WTC11 (cell line): ENCODE results near the gene MYBPC2.

Experiments used
- TEAD1 ChIP-seq: sonication (generic); formaldehyde crosslinking; IDR thresholded peaks from 2 replicates; pipeline ENCODE4 v1.8.0; 2022; ENCODE audit warnings: mild to moderate bottlenecking, missing genetic modification reagents
- ZBTB43 ChIP-seq: sonication (generic); formaldehyde crosslinking; IDR thresholded peaks from 2 replicates; pipeline ENCODE4 v1.8.1; 2023; ENCODE audit warnings: mild to moderate bottlenecking, missing genetic modification reagents
- TF ChIP-seq, protein P1 (sequence below): sonication (generic); formaldehyde crosslinking; IDR thresholded peaks from 2 replicates; pipeline ENCODE4 v1.8.1; 2023; ENCODE audit warnings: mild to moderate bottlenecking, missing genetic modification reagents, moderate library complexity

GRCh38 chr19:50412419-50412818 is 20.3 kb upstream of the MYBPC2 start:
- no peak for TF ChIP-seq TEAD1 (CRISPR knock-in tag)
- TF ChIP-seq ZBTB43, result no peak
- TF ChIP-seq, protein P1, sequence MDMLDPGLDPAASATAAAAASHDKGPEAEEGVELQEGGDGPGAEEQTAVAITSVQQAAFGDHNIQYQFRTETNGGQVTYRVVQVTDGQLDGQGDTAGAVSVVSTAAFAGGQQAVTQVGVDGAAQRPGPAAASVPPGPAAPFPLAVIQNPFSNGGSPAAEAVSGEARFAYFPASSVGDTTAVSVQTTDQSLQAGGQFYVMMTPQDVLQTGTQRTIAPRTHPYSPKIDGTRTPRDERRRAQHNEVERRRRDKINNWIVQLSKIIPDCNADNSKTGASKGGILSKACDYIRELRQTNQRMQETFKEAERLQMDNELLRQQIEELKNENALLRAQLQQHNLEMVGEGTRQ (CRISPR knock-in tag), result no peak
